ENCODE data around the gene ZFP36. TPM values are rescaled to one million over a fixed set of nuclear protein-coding genes. Genes with fewer than 3 reads are reported as not detected.

The ZFP36 gene
- total RNA-seq, 4 donors from 2014 or later, result 183 to 682 (median 309) TPM

GRCh38 chr19:39381910-39382611, 24.6 kb upstream of the ZFP36 start:
- H3K4me3 ChIP-seq, result no peak overlapping the region
- H3K9me3 ChIP-seq, result no peaks in the 10 kb centered on the region
- H3K4me1 ChIP-seq, result no peaks in the 10 kb centered on the region
- H3K27me3 ChIP-seq, result no peaks in the 10 kb centered on the region
- TF ChIP-seq CTCF (IDR thresholded peaks at IDR 0.05), result no peak
- TF ChIP-seq POLR2A (IDR thresholded peaks at IDR 0.05), result no peak
- DNase-seq, result no peak
- H3K27ac ChIP-seq, result no peak overlapping the region
- peaks cover 0 to 90% (median 0%) of the 10 kb centered on the region in 3 donors for H3K36me3 ChIP-seq

GRCh38 chr19:39382991-39383828, 23.4 kb upstream of the ZFP36 start:
- Histone ChIP-seq H3K27ac (no peak overlapping the region), H3K4me1 (no peaks in the 10 kb centered on the region), H3K4me3 (no peak overlapping the region), H3K36me3 (peaks cover 0 to 90% (median 0%) of the 10 kb centered on the region in 3 donors), H3K27me3 (no peaks in the 10 kb centered on the region), H3K9me3 (no peaks in the 10 kb centered on the region)
- no peak for TF ChIP-seq POLR2A (IDR thresholded peaks at IDR 0.05)
- no peak for DNase-seq

- no peak for DNase-seq
- Histone ChIP-seq H3K4me3 (no peak overlapping the region), H3K36me3 (peaks cover 0 to 83% (median 0%) of the 10 kb centered on the region in 3 donors), H3K9me3 (no peaks in the 10 kb centered on the region), H3K27ac (no peak overlapping the region), H3K27me3 (no peaks in the 10 kb centered on the region), H3K4me1 (peaks cover 0 to 5% (median 2%) of the 10 kb centered on the region in 4 donors)
- TF ChIP-seq CTCF (IDR thresholded peaks at IDR 0.05) (no peak), POLR2A (IDR thresholded peaks at IDR 0.05) (no peak)
These were observed 21.6 kb upstream of the ZFP36 start for GRCh38 chr19:39384839-39385568.

- DNase-seq, result no peak
- H3K9me3 ChIP-seq, result no peaks in the 10 kb centered on the region
- TF ChIP-seq CTCF (IDR thresholded peaks at IDR 0.05), result no peak
- no peak for TF ChIP-seq POLR2A (IDR thresholded peaks at IDR 0.05)
- no peak overlapping the region for H3K4me3 ChIP-seq
- H3K4me1 ChIP-seq, result peaks cover 0 to 9% (median 4%) of the 10 kb centered on the region in 4 donors
- H3K36me3 ChIP-seq, result peaks cover 0 to 75% (median 0%) of the 10 kb centered on the region in 3 donors
- H3K27ac ChIP-seq, result no peak overlapping the region
- H3K27me3 ChIP-seq, result no peaks in the 10 kb centered on the region
These were observed 20.8 kb upstream of the ZFP36 start for GRCh38 chr19:39385629-39386411.

- H3K4me3 ChIP-seq, result no peak overlapping the region
- H3K9me3 ChIP-seq, result no peaks in the 10 kb centered on the region
- no peaks in the 10 kb centered on the region for H3K27me3 ChIP-seq
- no peak for DNase-seq
- H3K36me3 ChIP-seq, result peaks cover 0 to 68% (median 0%) of the 10 kb centered on the region in 3 donors
- H3K27ac ChIP-seq, result no peak overlapping the region
- no peak for TF ChIP-seq CTCF (IDR thresholded peaks at IDR 0.05)
- TF ChIP-seq POLR2A (IDR thresholded peaks at IDR 0.05), result no peak
- peaks cover 0 to 9% (median 4%) of the 10 kb centered on the region in 4 donors for H3K4me1 ChIP-seq
These were observed 20.1 kb upstream of the ZFP36 start for GRCh38 chr19:39386557-39386956.
